Measurements from ENCODE around the gene SNCA.

GRCh38 chr4:89708903-89709421 lies 128.0 kb downstream of the SNCA start:
- no peak for TF ChIP-seq CTCF (IDR thresholded peaks at IDR 0.05)
- no peak for TF ChIP-seq EZH2 (IDR thresholded peaks at IDR 0.05)
